GM18951 (cell line): ENCODE results near the gene TEX55.
"Not testable (repeated sequence)": the region's sequence is repeated elsewhere in the genome, so short reads cannot be mapped to it uniquely, and the experiment has no call there.

Experiments used
- POLR2A ChIP-seq: IDR thresholded peaks from 4 replicates; pipeline ENCODE4 v1.6.1; 2011; ENCODE audit warnings: mild to moderate bottlenecking; ENCODE audit not compliant: insufficient read length, insufficient read depth; ENCODE audit errors: extremely low read depth
- in situ Hi-C: fragments of 300-500 bp; cut with MboI; formaldehyde crosslinking; loops from one replicate; pipeline ENCODE4 v1.12.0; 2022; ENCODE audit warnings: low sequenced_read_pairs, mixed read lengths, inconsistent platforms; ENCODE audit not compliant: unreplicated experiment

The TEX55 gene

GRCh38 chr3:119140466-119140865, 5.5 kb upstream of the TEX55 start:
- in situ Hi-C loops: loop anchor here (25.0 kb wide), 1 partner anchor 547 kb away; the partner anchor contains the start of gene COX17
- TF ChIP-seq POLR2A: no peak

GRCh38 chr3:119145128-119145499, 851 bp upstream of the TEX55 start:
- in situ Hi-C loops: loop anchor here (25.0 kb wide), 1 partner anchor 542 kb away; the partner anchor contains the start of gene COX17
- no peak for TF ChIP-seq POLR2A

- in situ Hi-C loops: loop anchor here (25.0 kb wide), 1 partner anchor 541 kb away; the partner anchor contains the start of gene COX17
Measured at GRCh38 chr3:119146578-119147375, 812 bp downstream of the TEX55 start.

GRCh38 chr3:119147494-119147893, 1.5 kb downstream of the TEX55 start:
- no peak for TF ChIP-seq POLR2A
- in situ Hi-C loops: loop anchor here (25.0 kb wide), 1 partner anchor 540 kb away; the partner anchor contains the start of gene COX17

More at GRCh38 chr3:119146578-119147375, 812 bp downstream of the TEX55 start:
- TF ChIP-seq POLR2A: no peak

GRCh38 chr3:119148493-119149180, 2.7 kb downstream of the TEX55 start:
- in situ Hi-C loops: loop anchor here (25.0 kb wide), 1 partner anchor 539 kb away; the partner anchor contains the start of gene COX17
- TF ChIP-seq POLR2A: no peak

- in situ Hi-C loops: loop anchor here (25.0 kb wide), 1 partner anchor 538 kb away; the partner anchor contains the start of gene COX17
- no peak for TF ChIP-seq POLR2A
Measured at GRCh38 chr3:119149484-119149883, 3.5 kb downstream of the TEX55 start.

GRCh38 chr3:119156868-119157267, 10.9 kb downstream of the TEX55 start:
- in situ Hi-C loops: no loop called here
- TF ChIP-seq POLR2A: no peak

- in situ Hi-C loops: no loop called here
- no peak for TF ChIP-seq POLR2A
Measured at GRCh38 chr3:119157971-119158370, 12.0 kb downstream of the TEX55 start.

- no peak for TF ChIP-seq POLR2A
- in situ Hi-C loops: no loop called here
Measured at GRCh38 chr3:119160361-119160760, 14.4 kb downstream of the TEX55 start.

- TF ChIP-seq POLR2A: no peak
- in situ Hi-C loops: no loop called here
Measured at GRCh38 chr3:119160815-119161214, 14.8 kb downstream of the TEX55 start.

GRCh38 chr3:119161240-119161639, 15.3 kb downstream of the TEX55 start:
- in situ Hi-C loops: no loop called here
- TF ChIP-seq POLR2A: no peak

- in situ Hi-C loops: not testable (repeated sequence)
Measured at GRCh38 chr3:119164745-119165144, 18.8 kb downstream of the TEX55 start.

GRCh38 chr3:119170821-119171220, 24.9 kb downstream of the TEX55 start:
- TF ChIP-seq POLR2A: no peak
- in situ Hi-C loops: no loop called here

GRCh38 chr3:119173325-119173724, 27.4 kb downstream of the TEX55 start, which contains the start of gene UPK1B:
UPK1B (plus strand) TSS chr3:119173598; CDS start chr3:119186742, 13,144 bp downstream.
- in situ Hi-C loops: no loop called here
- TF ChIP-seq POLR2A: no peak
